Testis (tissue), 2 donors: ENCODE data around the gene CXCL5.

Experiments used
- POLR2A ChIP-seq: fragments of 450-650 bp; IDR thresholded peaks from one replicate; pipeline ENCODE4 v1.6.1; 2017; ENCODE audit warnings: antibody characterized with exemption, mild to moderate bottlenecking, moderate library complexity
- TF ChIP-seq, protein P1 (sequence below), 3 experiments: fragments of 450-650 bp in 2 of 3; fragments of 200-600 bp in 1 of 3; sonication (generic) in 1 of 3; IDR thresholded peaks; one replicate each; pipeline ENCODE4 v1.5.1; 2016 to 2019; ENCODE audit warnings: antibody characterized with exemption in 3 of 3, mild to moderate bottlenecking in 2 of 3, moderate library complexity in 1 of 3

- TF ChIP-seq, protein P1, sequence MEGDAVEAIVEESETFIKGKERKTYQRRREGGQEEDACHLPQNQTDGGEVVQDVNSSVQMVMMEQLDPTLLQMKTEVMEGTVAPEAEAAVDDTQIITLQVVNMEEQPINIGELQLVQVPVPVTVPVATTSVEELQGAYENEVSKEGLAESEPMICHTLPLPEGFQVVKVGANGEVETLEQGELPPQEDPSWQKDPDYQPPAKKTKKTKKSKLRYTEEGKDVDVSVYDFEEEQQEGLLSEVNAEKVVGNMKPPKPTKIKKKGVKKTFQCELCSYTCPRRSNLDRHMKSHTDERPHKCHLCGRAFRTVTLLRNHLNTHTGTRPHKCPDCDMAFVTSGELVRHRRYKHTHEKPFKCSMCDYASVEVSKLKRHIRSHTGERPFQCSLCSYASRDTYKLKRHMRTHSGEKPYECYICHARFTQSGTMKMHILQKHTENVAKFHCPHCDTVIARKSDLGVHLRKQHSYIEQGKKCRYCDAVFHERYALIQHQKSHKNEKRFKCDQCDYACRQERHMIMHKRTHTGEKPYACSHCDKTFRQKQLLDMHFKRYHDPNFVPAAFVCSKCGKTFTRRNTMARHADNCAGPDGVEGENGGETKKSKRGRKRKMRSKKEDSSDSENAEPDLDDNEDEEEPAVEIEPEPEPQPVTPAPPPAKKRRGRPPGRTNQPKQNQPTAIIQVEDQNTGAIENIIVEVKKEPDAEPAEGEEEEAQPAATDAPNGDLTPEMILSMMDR (IDR thresholded peaks at IDR 0.05): no peak
- TF ChIP-seq POLR2A: no peak
Observed at GRCh38 chr4:73970011-73970410, 28.5 kb downstream of the CXCL5 start.
